ENCODE data around the gene CDKN2AIP.

DNA sequence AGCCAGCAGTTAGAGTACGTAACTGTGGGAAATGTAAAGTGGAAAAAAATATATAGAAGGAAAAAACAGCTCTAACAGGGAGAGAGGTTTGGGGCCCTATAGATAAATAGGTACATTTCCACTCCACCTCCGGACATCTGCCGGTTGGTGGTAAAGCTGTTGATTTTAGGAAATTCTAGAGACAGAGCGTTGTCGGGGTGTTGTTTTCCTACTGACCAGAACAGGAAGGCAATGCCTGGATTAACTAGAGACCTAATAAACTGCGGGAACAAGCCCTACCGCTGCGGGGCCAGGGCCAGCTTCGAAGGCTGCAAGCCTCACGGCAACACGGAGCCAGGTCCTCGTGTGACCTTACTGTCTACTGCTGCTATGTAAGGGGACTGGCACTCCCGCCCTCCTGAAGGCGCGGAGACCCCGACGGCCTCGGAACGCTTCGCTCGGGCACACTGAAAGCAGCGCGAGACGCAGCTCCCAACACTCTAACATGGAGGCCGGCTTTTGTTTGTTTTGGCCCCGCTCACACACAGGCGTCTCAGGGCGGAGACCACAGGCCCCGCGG, 702 bp upstream of the CDKN2AIP start:
- TF ChIP-seq POLR2A (IDR thresholded peaks at IDR 0.05) (no peak), POLR2AphosphoS5 (IDR thresholded peaks at IDR 0.05) (no peak), EP300 (IDR thresholded peaks at IDR 0.05) (no peak)
- TF ChIP-seq, protein P1, sequence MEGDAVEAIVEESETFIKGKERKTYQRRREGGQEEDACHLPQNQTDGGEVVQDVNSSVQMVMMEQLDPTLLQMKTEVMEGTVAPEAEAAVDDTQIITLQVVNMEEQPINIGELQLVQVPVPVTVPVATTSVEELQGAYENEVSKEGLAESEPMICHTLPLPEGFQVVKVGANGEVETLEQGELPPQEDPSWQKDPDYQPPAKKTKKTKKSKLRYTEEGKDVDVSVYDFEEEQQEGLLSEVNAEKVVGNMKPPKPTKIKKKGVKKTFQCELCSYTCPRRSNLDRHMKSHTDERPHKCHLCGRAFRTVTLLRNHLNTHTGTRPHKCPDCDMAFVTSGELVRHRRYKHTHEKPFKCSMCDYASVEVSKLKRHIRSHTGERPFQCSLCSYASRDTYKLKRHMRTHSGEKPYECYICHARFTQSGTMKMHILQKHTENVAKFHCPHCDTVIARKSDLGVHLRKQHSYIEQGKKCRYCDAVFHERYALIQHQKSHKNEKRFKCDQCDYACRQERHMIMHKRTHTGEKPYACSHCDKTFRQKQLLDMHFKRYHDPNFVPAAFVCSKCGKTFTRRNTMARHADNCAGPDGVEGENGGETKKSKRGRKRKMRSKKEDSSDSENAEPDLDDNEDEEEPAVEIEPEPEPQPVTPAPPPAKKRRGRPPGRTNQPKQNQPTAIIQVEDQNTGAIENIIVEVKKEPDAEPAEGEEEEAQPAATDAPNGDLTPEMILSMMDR (IDR thresholded peaks at IDR 0.05), result peak in 1 of 7 experiments; percentile 11

Data from stomach (tissue), 4 donors.